ENCODE results near the gene LIAS.

- no peak for TF ChIP-seq POLR2A (IDR thresholded peaks at IDR 0.05; ENCODE audit: borderline replicate concordance, extremely low read depth, insufficient read depth, insufficient read length)
- TF ChIP-seq CTCF (IDR thresholded peaks at IDR 0.05 in 2 of 3, conservative IDR thresholded peaks at IDR 0.05 in 1 of 3; ENCODE audit: borderline replicate concordance in 1 of 3, insufficient read depth in 1 of 3, low read depth in 2 of 3, low read length in 2 of 3), result no peak
- no peak for TF ChIP-seq EZH2 (IDR thresholded peaks at IDR 0.05)
- TF ChIP-seq CEBPB (IDR thresholded peaks at IDR 0.05; ENCODE audit: low read depth), result no peak
- no peak for TF ChIP-seq RAD21 (IDR thresholded peaks at IDR 0.05; ENCODE audit: low read depth)
Measured at GRCh38 chr4:39466747-39467146, 7.9 kb downstream of the LIAS start.
